Psoas muscle (tissue), 8 donors: Measurements from ENCODE around the gene SPAG6. TPM values are rescaled to one million over a fixed set of nuclear protein-coding genes. Genes with fewer than 3 reads are reported as not detected.

Experiments
- ATAC-seq, 4 donors: fragments of 200-7000 bp; cut with Tn5 transposase; one replicate each; pipeline ENCODE4 v1.9.1; 2020; ENCODE audit warnings: moderate library complexity in 3 of 4, mild to moderate bottlenecking in 2 of 4
- DNase-seq, 2 donors: peaks; one replicate each; pipeline ENCODE4 v3.0.0-alpha.2; 2020
- H3K27ac ChIP-seq: fragments of 200-600 bp; one replicate; pipeline ENCODE4 v1.8.0; 2022
- H3K27me3 ChIP-seq, 3 donors: fragments of 200-600 bp in 1 of 3; one replicate each; pipeline versions ENCODE4 v1.6.1 to v1.8.0; 2013 to 2022; ENCODE audit warnings: low read length in 2 of 3, mild to moderate bottlenecking in 2 of 3, moderate library complexity in 1 of 3; ENCODE audit not compliant: insufficient read depth in 3 of 3
- H3K36me3 ChIP-seq, 2 donors: fragments of 200-600 bp in 1 of 2; one replicate each; pipeline versions ENCODE4 v1.6.1 to v1.8.0; 2013 to 2022; ENCODE audit warnings: low read depth in 1 of 2, mild to moderate bottlenecking in 1 of 2, moderate library complexity in 1 of 2; ENCODE audit not compliant: insufficient read depth in 1 of 2
- H3K4me1 ChIP-seq: fragments of 200-600 bp; one replicate; pipeline ENCODE4 v1.8.0; 2022
- H3K4me3 ChIP-seq: fragments of 200-600 bp; one replicate; pipeline ENCODE4 v1.8.0; 2022; ENCODE audit warnings: mild to moderate bottlenecking
- H3K9me3 ChIP-seq: fragments of 200-600 bp; one replicate; pipeline ENCODE4 v1.8.0; 2022
- WGBS, 3 donors: extraction: QIAGEN DNeasy Blood & Tissue Kit; methylation state at CpG; one replicate each; pipeline versions ENCODE4 v1.1.6 to v1.1.7; 2013; 5-methylcytosine and 5-hydroxymethylcytosine counted together
- intact Hi-C, 2 donors: fragments of 100-400 bp; cut with DNase I; formaldehyde crosslinking; loops; one replicate each; pipeline versions ENCODE4 v1.11.0 to v1.14.2; 2022
- polyA plus RNA-seq, 3 donors: library from polyadenylated mRNA; stranded (reverse); fragments of 200-250 nt; gene quantifications; one replicate each; pipeline ENCODE4 v1.2.3, GENCODE V29; 2013
- total RNA-seq, 4 donors: library from RNA; stranded (reverse); fragmentation: NEBNext Ultra II Directional in 2 of 4; extraction: Animal tissue kit (Norgen Biotek cat#: 25700) in 2 of 4; gene quantifications; one replicate each; pipeline versions ENCODE4 v1.2.1 to v1.2.4, GENCODE V29; 2021 to 2023
- TF ChIP-seq, protein P1 (sequence below): fragments of 200-600 bp; IDR thresholded peaks from one replicate; pipeline ENCODE4 v1.8.0; 2022; ENCODE audit warnings: antibody characterized with exemption
- donor health status: healthy with polysubstance abuse.
- donor health status: DM: no; HTN: no; CAD: no; lungs with moderate emphysema.
- donor health status: Bipolar disorder and iron deficiency.
- donor health status: healthy.
- donor health status: DM: yes; HTN: yes; CAD: no.
- donor health status: DM: no; HTN: no; CAD: no.
- donor health status: DM: no; HTN: no; CAD: no.
- donor health status: DM: yes; HTN: yes; CAD: no.

SPAG6 gene
- total and polyA plus RNA-seq, 7 donors = 0.15 TPM; not detected in 6

DNA sequence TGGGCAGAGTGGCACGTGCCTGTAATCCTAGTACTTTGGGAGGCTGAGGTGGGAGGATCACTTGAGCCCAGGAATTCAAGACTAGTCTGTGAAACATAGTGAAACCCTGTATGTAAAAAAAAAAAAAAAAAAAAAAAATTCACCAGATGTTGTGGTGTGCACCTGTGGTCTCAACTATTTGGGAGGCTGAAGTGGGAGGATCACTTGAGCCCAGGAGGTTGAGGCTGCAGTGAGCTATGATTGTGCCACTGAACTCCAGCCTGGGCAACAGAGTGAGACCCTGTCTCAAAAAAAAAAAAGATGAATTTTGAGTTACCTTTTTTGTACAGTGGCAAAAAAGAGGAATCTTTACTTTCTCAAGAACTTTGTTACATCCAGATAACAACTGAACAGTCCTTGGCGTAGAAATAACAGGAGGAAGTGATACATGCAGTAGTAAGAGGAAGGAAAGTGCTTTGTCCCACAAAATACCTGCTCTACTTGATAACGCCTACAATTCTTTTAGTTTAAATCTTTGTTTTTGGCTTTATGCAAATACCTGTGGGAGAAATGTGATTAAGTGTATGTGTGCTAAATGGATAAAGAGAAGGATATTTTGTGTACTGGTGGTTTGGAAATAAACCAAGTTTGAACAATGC lies 29.3 kb downstream of the SPAG6 start:
- no peak for ATAC-seq
- Histone ChIP-seq H3K4me1 (no peaks in the 10 kb centered on the region), H3K4me3 (no peak overlapping the region), H3K9me3 (no peaks in the 10 kb centered on the region), H3K36me3 (no peaks in the 10 kb centered on the region), H3K27me3 (no peaks in the 10 kb centered on the region), H3K27ac (no peak overlapping the region)
- 79 to 85% (median 81%) methylated on average over 3 of the region's 3 CpGs for WGBS, 3 donors
- intact Hi-C loops = no loop called here
- TF ChIP-seq, protein P1, sequence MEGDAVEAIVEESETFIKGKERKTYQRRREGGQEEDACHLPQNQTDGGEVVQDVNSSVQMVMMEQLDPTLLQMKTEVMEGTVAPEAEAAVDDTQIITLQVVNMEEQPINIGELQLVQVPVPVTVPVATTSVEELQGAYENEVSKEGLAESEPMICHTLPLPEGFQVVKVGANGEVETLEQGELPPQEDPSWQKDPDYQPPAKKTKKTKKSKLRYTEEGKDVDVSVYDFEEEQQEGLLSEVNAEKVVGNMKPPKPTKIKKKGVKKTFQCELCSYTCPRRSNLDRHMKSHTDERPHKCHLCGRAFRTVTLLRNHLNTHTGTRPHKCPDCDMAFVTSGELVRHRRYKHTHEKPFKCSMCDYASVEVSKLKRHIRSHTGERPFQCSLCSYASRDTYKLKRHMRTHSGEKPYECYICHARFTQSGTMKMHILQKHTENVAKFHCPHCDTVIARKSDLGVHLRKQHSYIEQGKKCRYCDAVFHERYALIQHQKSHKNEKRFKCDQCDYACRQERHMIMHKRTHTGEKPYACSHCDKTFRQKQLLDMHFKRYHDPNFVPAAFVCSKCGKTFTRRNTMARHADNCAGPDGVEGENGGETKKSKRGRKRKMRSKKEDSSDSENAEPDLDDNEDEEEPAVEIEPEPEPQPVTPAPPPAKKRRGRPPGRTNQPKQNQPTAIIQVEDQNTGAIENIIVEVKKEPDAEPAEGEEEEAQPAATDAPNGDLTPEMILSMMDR = no peak
- no peak for DNase-seq

GRCh38 chr10:22379059-22379458 lies 33.8 kb downstream of the SPAG6 start:
- intact Hi-C loops = no loop called here
- ATAC-seq (no peak), DNase-seq (no peak)
- H3K27me3 ChIP-seq = no peaks in the 10 kb centered on the region
- H3K9me3 ChIP-seq = no peaks in the 10 kb centered on the region
- H3K36me3 ChIP-seq = no peaks in the 10 kb centered on the region
- TF ChIP-seq, protein P1 = no peak
- no peak overlapping the region for H3K4me3 ChIP-seq
- WGBS, 3 donors = 86 to 89% (median 87%) methylated on average over 3 of the region's 3 CpGs
- no peak overlapping the region for H3K27ac ChIP-seq
- no peaks in the 10 kb centered on the region for H3K4me1 ChIP-seq

DNA sequence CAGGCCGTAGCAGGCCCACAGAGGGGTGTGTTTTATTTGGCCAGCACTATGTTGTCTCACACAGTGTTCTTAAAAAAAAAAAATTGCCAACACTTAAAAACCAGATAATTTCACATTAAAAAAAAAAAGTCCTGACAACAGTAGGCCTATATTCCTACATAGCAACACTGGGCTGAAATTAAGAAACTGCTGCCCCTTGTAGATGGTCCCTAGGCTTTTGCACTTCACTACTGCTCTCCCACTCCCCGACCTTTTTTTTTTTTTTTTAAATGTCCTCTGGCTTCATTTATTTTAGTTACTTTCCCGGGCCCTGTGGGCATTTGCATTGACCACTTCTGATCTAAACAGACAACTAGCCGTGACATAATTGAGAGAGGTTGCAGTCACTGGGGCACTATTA lies 36.0 kb downstream of the SPAG6 start:
- no peak overlapping the region for H3K4me3 ChIP-seq

GRCh38 chr10:22386503-22386902 lies 41.2 kb downstream of the SPAG6 start:
- no peak for ATAC-seq
- no peaks in the 10 kb centered on the region for H3K4me1 ChIP-seq
- WGBS, 3 donors = 33 to 66% (median 53%) methylated on average over 1 of the region's 1 CpG
- H3K4me3 ChIP-seq = no peak overlapping the region
- no peak overlapping the region for H3K27ac ChIP-seq
- H3K9me3 ChIP-seq = no peaks in the 10 kb centered on the region
- H3K36me3 ChIP-seq = no peaks in the 10 kb centered on the region
- H3K27me3 ChIP-seq = no peaks in the 10 kb centered on the region
- DNase-seq = no peak
- intact Hi-C loops = no loop called here
- TF ChIP-seq, protein P1 = no peak

More for the DNA sequence above, 36.0 kb downstream of the SPAG6 start:
- H3K27me3 ChIP-seq = no peaks in the 10 kb centered on the region
- TF ChIP-seq, protein P1 = no peak
- no peak overlapping the region for H3K27ac ChIP-seq
- DNase-seq (no peak), ATAC-seq (no peak)
- H3K36me3 ChIP-seq = no peaks in the 10 kb centered on the region
- intact Hi-C loops = no loop called here
- no peaks in the 10 kb centered on the region for H3K4me1 ChIP-seq
- no peaks in the 10 kb centered on the region for H3K9me3 ChIP-seq
- WGBS, 3 donors = 70 to 79% (median 70%) methylated on average over 4 of the region's 4 CpGs
